ENCODE measurements around the gene ZNF343. TPM values are rescaled to one million over a fixed set of nuclear protein-coding genes. Genes with fewer than 3 reads are reported as not detected.
"Not testable (repeated sequence)": the region's sequence is repeated elsewhere in the genome, so short reads cannot be mapped to it uniquely, and the experiment has no call there.

ZNF343 gene
- total and polyA plus RNA-seq, 7 experiments from 2014 or later: 3.7 to 14.4 (median 11.5) TPM

GRCh38 chr20:2522826-2523429 is 14.2 kb upstream of the ZNF343 start:
- Mint-ChIP-seq H3K4me3 (peak overlapping the region in 1 of 10 donors; percentile 44), H3K4me1 (peaks cover 6 to 24% (median 10%) of the 10 kb centered on the region in 7 donors)
- not testable (repeated sequence) for H3K4me3 ChIP-seq (ENCODE audit: low read length); H3K36me3 Mint-ChIP-seq; H3K4me1 ChIP-seq (ENCODE audit: control insufficient read depth in 2 of 2, insufficient read depth in 2 of 2, low read length in 2 of 2); DNase-seq; H3K27me3 Mint-ChIP-seq; H3K27me3 ChIP-seq (ENCODE audit: control insufficient read depth in 2 of 2, insufficient read depth in 2 of 2, low read length in 2 of 2); H3K9me3 Mint-ChIP-seq; H3K27ac ChIP-seq (ENCODE audit: low read depth, low read length); H3K9me3 ChIP-seq (ENCODE audit: control insufficient read depth in 2 of 3, low read length in 3 of 3); ATAC-seq; H3K36me3 ChIP-seq (ENCODE audit: control insufficient read depth in 2 of 3, insufficient read depth in 3 of 3, low read length in 3 of 3); H3K27ac Mint-ChIP-seq
- ChIA-PET POLR2A (interaction anchor here (0.8 to 4.5 kb wide), 6 partner anchors 9 to 308 kb away, joined by 3 to 35 read pairs (median 8); partner anchors contain the start of genes IDH3B, SNRPB and ZNF343), CTCF (interaction anchor here (0.6 to 5.5 kb wide), 8 partner anchors 12 to 596 kb away, joined by 3 to 51 read pairs (median 4); partner anchors contain the start of genes SNRPB and ZNF343)
- intact Hi-C loops (cut with micrococcal nuclease): loop anchor here in 1 of 2 donors (5.0 to 10.0 kb wide), 2 partner anchors 219 to 352 kb away; partner anchors contain the start of gene PTPRA

GRCh38 chr20:2521369-2522305 is 12.9 kb upstream of the ZNF343 start:
- Histone ChIP-seq H3K27ac (ENCODE audit: low read depth, low read length) (no peak overlapping the region), H3K4me3 (ENCODE audit: low read length) (no peak overlapping the region), H3K27me3 (ENCODE audit: control insufficient read depth in 2 of 2, insufficient read depth in 2 of 2, low read length in 2 of 2) (no peaks in the 10 kb centered on the region), H3K9me3 (ENCODE audit: control insufficient read depth in 2 of 3, low read length in 3 of 3) (no peaks in the 10 kb centered on the region), H3K4me1 (ENCODE audit: control insufficient read depth in 2 of 2, insufficient read depth in 2 of 2, low read length in 2 of 2) (peaks cover 0 to 5% of the 10 kb centered on the region in 2 donors), H3K36me3 (ENCODE audit: control insufficient read depth in 2 of 3, insufficient read depth in 3 of 3, low read length in 3 of 3) (peaks cover 0 to 5% (median 0%) of the 10 kb centered on the region in 3 experiments)
- Mint-ChIP-seq H3K27ac (peak overlapping the region in 1 of 9 donors; percentile 29), H3K9me3 (no peaks in the 10 kb centered on the region), H3K27me3 (peaks cover 0 to 4% (median 0%) of the 10 kb centered on the region in 5 donors), H3K4me1 (peaks cover 6 to 24% (median 10%) of the 10 kb centered on the region in 7 donors), H3K4me3 (no peak overlapping the region), H3K36me3 (no peaks in the 10 kb centered on the region)
- DNase-seq (peak in 8 of 9 donors; percentile 5 to 63 (median 36)), ATAC-seq (peak; percentile 38)
- intact Hi-C loops (cut with micrococcal nuclease): loop anchor here in 1 of 2 donors (5.0 to 10.0 kb wide), 2 partner anchors 221 to 353 kb away; partner anchors contain the start of gene PTPRA
- ChIA-PET POLR2A (interaction anchor here (0.6 to 4.5 kb wide), 6 partner anchors 13 to 861 kb away, joined by 3 to 35 read pairs (median 6); partner anchors contain the start of genes SNRPB and ZNF343), CTCF (interaction anchor here (0.6 to 5.5 kb wide), 8 partner anchors 9 to 1685 kb away, joined by 3 to 51 read pairs (median 4); partner anchors contain the start of genes SNRPB and ZNF343)

- H3K4me3 ChIP-seq (ENCODE audit: low read length): no peak overlapping the region
These were observed 11.9 kb upstream of the ZNF343 start for GRCh38 chr20:2520617-2521016.

GRCh38 chr20:2519115-2519809 is 10.5 kb upstream of the ZNF343 start:
- Histone ChIP-seq H3K27ac (ENCODE audit: low read depth, low read length) (no peak overlapping the region), H3K9me3 (ENCODE audit: control insufficient read depth in 2 of 3, low read length in 3 of 3) (no peaks in the 10 kb centered on the region), H3K36me3 (ENCODE audit: control insufficient read depth in 2 of 3, insufficient read depth in 3 of 3, low read length in 3 of 3) (no peaks in the 10 kb centered on the region), H3K4me3 (ENCODE audit: low read length) (no peak overlapping the region), H3K4me1 (ENCODE audit: control insufficient read depth in 2 of 2, insufficient read depth in 2 of 2, low read length in 2 of 2) (peaks cover 0 to 4% of the 10 kb centered on the region in 2 donors), H3K27me3 (ENCODE audit: control insufficient read depth in 2 of 2, insufficient read depth in 2 of 2, low read length in 2 of 2) (no peaks in the 10 kb centered on the region)
- ATAC-seq: no peak
- H3K36me3 Mint-ChIP-seq: no peaks in the 10 kb centered on the region
- no peaks in the 10 kb centered on the region for H3K9me3 Mint-ChIP-seq
- CTCF ChIA-PET: interaction anchor here (0.6 to 5.5 kb wide), 2 partner anchors 8 to 154 kb away, joined by 7 to 51 read pairs; partner anchors contain the start of gene ZNF343
- peaks cover 0 to 12% (median 4%) of the 10 kb centered on the region in 7 donors for H3K4me1 Mint-ChIP-seq
- peaks cover 0 to 6% (median 0%) of the 10 kb centered on the region in 5 donors for H3K27me3 Mint-ChIP-seq
- intact Hi-C loops (cut with micrococcal nuclease): no loop called here
- no peak for DNase-seq
- POLR2A ChIA-PET: interaction anchor here (1.6 kb wide), 1 partner anchor 10 kb away, joined by 4 read pairs; the partner anchor contains the start of gene ZNF343
- H3K27ac Mint-ChIP-seq: no peak overlapping the region
- no peak overlapping the region for H3K4me3 Mint-ChIP-seq

More at GRCh38 chr20:2520617-2521016, 11.9 kb upstream of the ZNF343 start:
- Histone ChIP-seq H3K27me3 (ENCODE audit: control insufficient read depth in 2 of 2, insufficient read depth in 2 of 2, low read length in 2 of 2) (no peaks in the 10 kb centered on the region), H3K9me3 (ENCODE audit: control insufficient read depth in 2 of 3, low read length in 3 of 3) (no peaks in the 10 kb centered on the region), H3K36me3 (ENCODE audit: control insufficient read depth in 2 of 3, insufficient read depth in 3 of 3, low read length in 3 of 3) (peaks cover 0 to 5% (median 0%) of the 10 kb centered on the region in 3 experiments), H3K27ac (ENCODE audit: low read depth, low read length) (no peak overlapping the region), H3K4me1 (ENCODE audit: control insufficient read depth in 2 of 2, insufficient read depth in 2 of 2, low read length in 2 of 2) (peaks cover 0 to 5% of the 10 kb centered on the region in 2 donors)
- Mint-ChIP-seq H3K4me1 (peaks cover 5 to 21% (median 10%) of the 10 kb centered on the region in 7 donors), H3K9me3 (no peaks in the 10 kb centered on the region), H3K36me3 (no peaks in the 10 kb centered on the region), H3K27ac (no peak overlapping the region), H3K4me3 (no peak overlapping the region), H3K27me3 (peaks cover 0 to 4% (median 0%) of the 10 kb centered on the region in 5 donors)
- ChIA-PET CTCF (interaction anchor here (5.5 kb wide), 1 partner anchor 10 kb away, joined by 51 read pairs; the partner anchor contains the start of gene ZNF343), POLR2A (interaction anchor here (0.6 to 2.6 kb wide), 3 partner anchors 11 to 516 kb away, joined by 3 to 15 read pairs (median 4); partner anchors contain the start of genes SNRPB and ZNF343)
- DNase-seq (no peak), ATAC-seq (no peak)
- intact Hi-C loops (cut with micrococcal nuclease): loop anchor here in 1 of 2 donors (5.0 to 10.0 kb wide), 2 partner anchors 222 to 354 kb away; partner anchors contain the start of gene PTPRA

- Mint-ChIP-seq H3K4me3 (no peak overlapping the region), H3K27me3 (peaks cover 0 to 13% (median 3%) of the 10 kb centered on the region in 5 donors), H3K27ac (no peak overlapping the region), H3K4me1 (peaks cover 0 to 8% (median 0%) of the 10 kb centered on the region in 7 donors), H3K36me3 (no peaks in the 10 kb centered on the region), H3K9me3 (no peaks in the 10 kb centered on the region)
- H3K36me3 ChIP-seq (ENCODE audit: control insufficient read depth in 2 of 3, insufficient read depth in 3 of 3, low read length in 3 of 3): no peaks in the 10 kb centered on the region
- H3K4me3 ChIP-seq (ENCODE audit: low read length): no peak overlapping the region
- ChIA-PET POLR2A (no interaction called here), CTCF (interaction anchor here (0.7 kb wide), 1 partner anchor 90 kb away, joined by 3 read pairs; no protein-coding TSS in a partner anchor)
- H3K4me1 ChIP-seq (ENCODE audit: control insufficient read depth in 2 of 2, insufficient read depth in 2 of 2, low read length in 2 of 2): no peaks in the 10 kb centered on the region
- ATAC-seq (no peak), DNase-seq (no peak)
- no peaks in the 10 kb centered on the region for H3K9me3 ChIP-seq (ENCODE audit: control insufficient read depth in 2 of 3, low read length in 3 of 3)
- intact Hi-C loops (cut with micrococcal nuclease): no loop called here
- H3K27ac ChIP-seq (ENCODE audit: low read depth, low read length): no peak overlapping the region
- no peaks in the 10 kb centered on the region for H3K27me3 ChIP-seq (ENCODE audit: control insufficient read depth in 2 of 2, insufficient read depth in 2 of 2, low read length in 2 of 2)
These were observed 9.8 kb upstream of the ZNF343 start for GRCh38 chr20:2518558-2518957.

Data from naive thymus-derived CD4-positive, alpha-beta T cell (primary cell).